ENCODE measurements around the gene TBC1D9B.
A peak's percentile ranks its signal among the peaks of the same experiment; 100 is the strongest.

Gene TBC1D9B

GRCh38 chr5:179904463-179905160 is 3.1 kb downstream of the TBC1D9B start:
- H3K79me1 ChIP-seq (replicated peaks; ENCODE audit: low read length, poor library complexity, severe bottlenecking): peaks cover 51% of the 10 kb centered on the region
- no peak overlapping the region for H3K4me2 ChIP-seq (ENCODE audit: low read length, poor library complexity, severe bottlenecking)
- H3K4me1 ChIP-seq (ENCODE audit: control insufficient read depth, insufficient read depth, low read depth, low read length): peaks cover 20% of the 10 kb centered on the region
- peak overlapping the region in 1 of 2 experiments; percentile 77 for H3K23ac ChIP-seq (ENCODE audit: low read length in 2 of 2)
- no peak overlapping the region for H2BK15ac ChIP-seq (ENCODE audit: low read depth, poor library complexity, severe bottlenecking)
- H3K9ac ChIP-seq (ENCODE audit: low read length): no peak overlapping the region
- 95% methylated on average over 25 of the region's 25 CpGs for WGBS
- H2BK12ac ChIP-seq (ENCODE audit: low read length in 2 of 2): no peak overlapping the region
- DNase-seq: no peak
- H3K14ac ChIP-seq (ENCODE audit: low read length in 2 of 2): no peak overlapping the region
- no peak overlapping the region for H2BK120ac ChIP-seq (ENCODE audit: low read depth, low read length)
- H2AK5ac ChIP-seq (ENCODE audit: low read length, severe bottlenecking): no peak overlapping the region
- no peak overlapping the region for H4K8ac ChIP-seq (ENCODE audit: low read length)
- peak overlapping the region; percentile 72 for H4K91ac ChIP-seq (ENCODE audit: low read length)
- H3K9me3 ChIP-seq (ENCODE audit: control insufficient read depth, low read length): no peaks in the 10 kb centered on the region
- H2AFZ ChIP-seq (ENCODE audit: low read depth, low read length): no peak overlapping the region
- H3K18ac ChIP-seq (ENCODE audit: low read depth in 1 of 2, low read length in 2 of 2): no peak overlapping the region
- no peak overlapping the region for H3K4me3 ChIP-seq (ENCODE audit: insufficient read depth in 1 of 2, low read depth in 1 of 2, low read length in 2 of 2)
- H3K27ac ChIP-seq (ENCODE audit: low read length, poor library complexity, severe bottlenecking): no peak overlapping the region
- no peak overlapping the region for H2BK5ac ChIP-seq (ENCODE audit: low read depth, low read length, poor library complexity, severe bottlenecking)
- no peaks in the 10 kb centered on the region for H3K27me3 ChIP-seq (ENCODE audit: control insufficient read depth in 1 of 2, insufficient read depth in 1 of 2, low read length in 2 of 2)
- no peak overlapping the region for H3K4ac ChIP-seq (ENCODE audit: low read depth in 1 of 2, low read length in 2 of 2)
- peaks cover 52% of the 10 kb centered on the region in 2 experiments for H3K36me3 ChIP-seq (ENCODE audit: control insufficient read depth in 1 of 2, insufficient read depth in 2 of 2, low read depth in 1 of 2, low read length in 2 of 2)

- Histone ChIP-seq H3K27me3 (ENCODE audit: control insufficient read depth in 1 of 2, insufficient read depth in 1 of 2, low read length in 2 of 2) (no peaks in the 10 kb centered on the region), H2BK120ac (ENCODE audit: low read depth, low read length) (no peak overlapping the region), H2BK12ac (ENCODE audit: low read length in 2 of 2) (no peak overlapping the region), H2AFZ (ENCODE audit: low read depth, low read length) (no peak overlapping the region), H3K23ac (ENCODE audit: low read length in 2 of 2) (no peak overlapping the region), H3K4ac (ENCODE audit: low read depth in 1 of 2, low read length in 2 of 2) (no peak overlapping the region), H3K79me1 (replicated peaks; ENCODE audit: low read length, poor library complexity, severe bottlenecking) (peaks cover 58% of the 10 kb centered on the region), H4K8ac (ENCODE audit: low read length) (no peak overlapping the region), H3K9me3 (ENCODE audit: control insufficient read depth, low read length) (no peaks in the 10 kb centered on the region), H2AK5ac (ENCODE audit: low read length, severe bottlenecking) (no peak overlapping the region), H3K27ac (ENCODE audit: low read length, poor library complexity, severe bottlenecking) (no peak overlapping the region), H3K4me3 (ENCODE audit: insufficient read depth in 1 of 2, low read depth in 1 of 2, low read length in 2 of 2) (no peak overlapping the region), H2BK5ac (ENCODE audit: low read depth, low read length, poor library complexity, severe bottlenecking) (no peak overlapping the region), H3K14ac (ENCODE audit: low read length in 2 of 2) (no peak overlapping the region), H3K36me3 (ENCODE audit: control insufficient read depth in 1 of 2, insufficient read depth in 2 of 2, low read depth in 1 of 2, low read length in 2 of 2) (peaks cover 68 to 69% of the 10 kb centered on the region in 2 experiments), H3K4me2 (ENCODE audit: low read length, poor library complexity, severe bottlenecking) (no peak overlapping the region), H3K9ac (ENCODE audit: low read length) (no peak overlapping the region), H3K4me1 (ENCODE audit: control insufficient read depth, insufficient read depth, low read depth, low read length) (peaks cover 14% of the 10 kb centered on the region), H4K91ac (ENCODE audit: low read length) (no peak overlapping the region), H2BK15ac (ENCODE audit: low read depth, poor library complexity, severe bottlenecking) (no peak overlapping the region), H3K18ac (ENCODE audit: low read depth in 1 of 2, low read length in 2 of 2) (no peak overlapping the region)
- 89% methylated on average over 7 of the region's 7 CpGs for WGBS
- DNase-seq: no peak
These were observed 4.9 kb downstream of the TBC1D9B start for GRCh38 chr5:179902763-179903158.

- no peak overlapping the region for H3K18ac ChIP-seq (ENCODE audit: low read depth in 1 of 2, low read length in 2 of 2)
- H3K27ac ChIP-seq (ENCODE audit: low read length, poor library complexity, severe bottlenecking): no peak overlapping the region
- no peak overlapping the region for H3K4me2 ChIP-seq (ENCODE audit: low read length, poor library complexity, severe bottlenecking)
- no peak overlapping the region for H2AFZ ChIP-seq (ENCODE audit: low read depth, low read length)
- peak overlapping the region in 1 of 2 experiments; percentile 22 for H3K4me3 ChIP-seq (ENCODE audit: insufficient read depth in 1 of 2, low read depth in 1 of 2, low read length in 2 of 2)
- peaks cover 14% of the 10 kb centered on the region for H3K4me1 ChIP-seq (ENCODE audit: control insufficient read depth, insufficient read depth, low read depth, low read length)
- peaks cover 60% of the 10 kb centered on the region for H3K79me1 ChIP-seq (replicated peaks; ENCODE audit: low read length, poor library complexity, severe bottlenecking)
- no peak overlapping the region for H3K14ac ChIP-seq (ENCODE audit: low read length in 2 of 2)
- H2BK120ac ChIP-seq (ENCODE audit: low read depth, low read length): no peak overlapping the region
- no peak overlapping the region for H3K9ac ChIP-seq (ENCODE audit: low read length)
- no peaks in the 10 kb centered on the region for H3K9me3 ChIP-seq (ENCODE audit: control insufficient read depth, low read length)
- H2BK15ac ChIP-seq (ENCODE audit: low read depth, poor library complexity, severe bottlenecking): peak overlapping the region; percentile 57
- no peak for DNase-seq
- no peak overlapping the region for H4K91ac ChIP-seq (ENCODE audit: low read length)
- H3K4ac ChIP-seq (ENCODE audit: low read depth in 1 of 2, low read length in 2 of 2): no peak overlapping the region
- H3K27me3 ChIP-seq (ENCODE audit: control insufficient read depth in 1 of 2, insufficient read depth in 1 of 2, low read length in 2 of 2): no peaks in the 10 kb centered on the region
- H2BK5ac ChIP-seq (ENCODE audit: low read depth, low read length, poor library complexity, severe bottlenecking): no peak overlapping the region
- WGBS: 96% methylated on average over 15 of the region's 15 CpGs
- peak overlapping the region in 1 of 2 experiments; percentile 48 for H3K23ac ChIP-seq (ENCODE audit: low read length in 2 of 2)
- peak overlapping the region; percentile 39 for H4K8ac ChIP-seq (ENCODE audit: low read length)
- peaks cover 72 to 76% of the 10 kb centered on the region in 2 experiments for H3K36me3 ChIP-seq (ENCODE audit: control insufficient read depth in 1 of 2, insufficient read depth in 2 of 2, low read depth in 1 of 2, low read length in 2 of 2)
- H2BK12ac ChIP-seq (ENCODE audit: low read length in 2 of 2): no peak overlapping the region
- H2AK5ac ChIP-seq (ENCODE audit: low read length, severe bottlenecking): no peak overlapping the region
These were observed 5.6 kb downstream of the TBC1D9B start for GRCh38 chr5:179901915-179902762.

- WGBS: over 99% methylated on average over 4 of the region's 6 CpGs
- no peak overlapping the region for H4K91ac ChIP-seq (ENCODE audit: low read length)
- no peak overlapping the region for H3K23ac ChIP-seq (ENCODE audit: low read length in 2 of 2)
- H3K14ac ChIP-seq (ENCODE audit: low read length in 2 of 2): no peak overlapping the region
- no peak overlapping the region for H2BK12ac ChIP-seq (ENCODE audit: low read length in 2 of 2)
- H2AK5ac ChIP-seq (ENCODE audit: low read length, severe bottlenecking): no peak overlapping the region
- no peak overlapping the region for H3K27ac ChIP-seq (ENCODE audit: low read length, poor library complexity, severe bottlenecking)
- peaks cover 58% of the 10 kb centered on the region for H3K79me1 ChIP-seq (replicated peaks; ENCODE audit: low read length, poor library complexity, severe bottlenecking)
- H2AFZ ChIP-seq (ENCODE audit: low read depth, low read length): no peak overlapping the region
- no peak overlapping the region for H3K4ac ChIP-seq (ENCODE audit: low read depth in 1 of 2, low read length in 2 of 2)
- no peak overlapping the region for H3K4me3 ChIP-seq (ENCODE audit: insufficient read depth in 1 of 2, low read depth in 1 of 2, low read length in 2 of 2)
- H2BK5ac ChIP-seq (ENCODE audit: low read depth, low read length, poor library complexity, severe bottlenecking): no peak overlapping the region
- H4K8ac ChIP-seq (ENCODE audit: low read length): no peak overlapping the region
- no peak overlapping the region for H2BK120ac ChIP-seq (ENCODE audit: low read depth, low read length)
- H3K27me3 ChIP-seq (ENCODE audit: control insufficient read depth in 1 of 2, insufficient read depth in 1 of 2, low read length in 2 of 2): no peaks in the 10 kb centered on the region
- H3K36me3 ChIP-seq (ENCODE audit: control insufficient read depth in 1 of 2, insufficient read depth in 2 of 2, low read depth in 1 of 2, low read length in 2 of 2): peaks cover 72 to 80% of the 10 kb centered on the region in 2 experiments
- no peak for DNase-seq
- H3K18ac ChIP-seq (ENCODE audit: low read depth in 1 of 2, low read length in 2 of 2): no peak overlapping the region
- no peaks in the 10 kb centered on the region for H3K9me3 ChIP-seq (ENCODE audit: control insufficient read depth, low read length)
- peaks cover 7% of the 10 kb centered on the region for H3K4me1 ChIP-seq (ENCODE audit: control insufficient read depth, insufficient read depth, low read depth, low read length)
- no peak overlapping the region for H3K9ac ChIP-seq (ENCODE audit: low read length)
- H2BK15ac ChIP-seq (ENCODE audit: low read depth, poor library complexity, severe bottlenecking): no peak overlapping the region
- H3K4me2 ChIP-seq (ENCODE audit: low read length, poor library complexity, severe bottlenecking): no peak overlapping the region
These were observed 6.2 kb downstream of the TBC1D9B start for GRCh38 chr5:179901462-179901861.
